Activated CD8-positive, alpha-beta T cell treated with anti-CD3 and anti-CD28 coated beads for 36 hours (primary cell): Measurements from ENCODE around the gene OOEP. TPM values are rescaled to one million over a fixed set of nuclear protein-coding genes. Genes with fewer than 3 reads are reported as not detected.
"Not testable (repeated sequence)": the region's sequence is repeated elsewhere in the genome, so short reads cannot be mapped to it uniquely, and the experiment has no call there.

ENCODE experiments used
- ATAC-seq: fragments of 200-7000 bp; cut with Tn5 transposase; one replicate; pipeline ENCODE4 v1.10.0; 2021; ENCODE audit warnings: mild to moderate bottlenecking, moderate library complexity
- CTCF ChIA-PET: fragments of 350-600 bp; sonication (Branson Sonifier 250); formaldehyde crosslinking; loops from one replicate; lab custom pipeline; 2021; ENCODE audit warnings: antibody characterized with exemption; lab: Charles Lee
- POLR2A ChIA-PET: fragments of 350-600 bp; sonication (Branson Sonifier 250); formaldehyde crosslinking; loops from one replicate; lab custom pipeline; 2021; ENCODE audit warnings: antibody characterized with exemption; lab: Charles Lee
- DNase-seq: peaks from one replicate; pipeline ENCODE4 v3.0.0-alpha.2; 2020
- H3K27ac Mint-ChIP-seq: one replicate; pipeline ENCODE4 v1.8.0; 2021; ENCODE audit warnings: mild to moderate bottlenecking, mixed read lengths
- H3K27me3 Mint-ChIP-seq: one replicate; pipeline ENCODE4 v1.8.0; 2021; ENCODE audit warnings: mixed read lengths
- H3K36me3 Mint-ChIP-seq: one replicate; pipeline ENCODE4 v1.8.0; 2021; ENCODE audit warnings: low read depth, mixed read lengths
- H3K4me1 Mint-ChIP-seq: one replicate; pipeline ENCODE4 v1.8.0; 2021; ENCODE audit warnings: low read depth, mixed read lengths
- H3K4me3 Mint-ChIP-seq: one replicate; pipeline ENCODE4 v1.8.0; 2021; ENCODE audit warnings: mild to moderate bottlenecking, moderate library complexity, mixed read lengths
- H3K9me3 Mint-ChIP-seq: one replicate; pipeline ENCODE4 v1.8.0; 2021; ENCODE audit warnings: mixed read lengths
- intact Hi-C: fragments of 100-400 bp; cut with micrococcal nuclease; formaldehyde crosslinking; loops from one replicate; pipeline ENCODE4 v1.10.0; 2022
- total RNA-seq, 2 experiments: library from RNA; stranded (reverse); gene quantifications; one replicate each; pipeline ENCODE4 v1.2.3, GENCODE V29; 2021
- TF ChIP-seq, protein P1 (sequence below): fragments of 200-600 bp; IDR thresholded peaks from one replicate; pipeline ENCODE4 v1.8.0; 2022; ENCODE audit warnings: antibody characterized with exemption, mild to moderate bottlenecking

Gene OOEP
- total RNA-seq, 2 experiments from 2014 or later: not detected

- ChIA-PET CTCF (interaction anchor here (1.1 to 2.4 kb wide), 2 partner anchors 60 to 64 kb away, joined by 3 to 11 read pairs; no protein-coding TSS in a partner anchor), POLR2A (interaction anchor here (0.6 kb wide), 1 partner anchor 107 kb away, joined by 3 read pairs; no protein-coding TSS in a partner anchor)
- Mint-ChIP-seq H3K27ac (no peak overlapping the region), H3K27me3 (peaks cover 5% of the 10 kb centered on the region), H3K36me3 (no peaks in the 10 kb centered on the region), H3K4me1 (peaks cover 14% of the 10 kb centered on the region), H3K4me3 (no peak overlapping the region), H3K9me3 (no peaks in the 10 kb centered on the region)
- TF ChIP-seq, protein P1, sequence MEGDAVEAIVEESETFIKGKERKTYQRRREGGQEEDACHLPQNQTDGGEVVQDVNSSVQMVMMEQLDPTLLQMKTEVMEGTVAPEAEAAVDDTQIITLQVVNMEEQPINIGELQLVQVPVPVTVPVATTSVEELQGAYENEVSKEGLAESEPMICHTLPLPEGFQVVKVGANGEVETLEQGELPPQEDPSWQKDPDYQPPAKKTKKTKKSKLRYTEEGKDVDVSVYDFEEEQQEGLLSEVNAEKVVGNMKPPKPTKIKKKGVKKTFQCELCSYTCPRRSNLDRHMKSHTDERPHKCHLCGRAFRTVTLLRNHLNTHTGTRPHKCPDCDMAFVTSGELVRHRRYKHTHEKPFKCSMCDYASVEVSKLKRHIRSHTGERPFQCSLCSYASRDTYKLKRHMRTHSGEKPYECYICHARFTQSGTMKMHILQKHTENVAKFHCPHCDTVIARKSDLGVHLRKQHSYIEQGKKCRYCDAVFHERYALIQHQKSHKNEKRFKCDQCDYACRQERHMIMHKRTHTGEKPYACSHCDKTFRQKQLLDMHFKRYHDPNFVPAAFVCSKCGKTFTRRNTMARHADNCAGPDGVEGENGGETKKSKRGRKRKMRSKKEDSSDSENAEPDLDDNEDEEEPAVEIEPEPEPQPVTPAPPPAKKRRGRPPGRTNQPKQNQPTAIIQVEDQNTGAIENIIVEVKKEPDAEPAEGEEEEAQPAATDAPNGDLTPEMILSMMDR: no peak
- ATAC-seq (no peak), DNase-seq (no peak)
- intact Hi-C loops: no loop called here
Measured at GRCh38 chr6:73389854-73390253, 20.2 kb upstream of the OOEP start.

DNA sequence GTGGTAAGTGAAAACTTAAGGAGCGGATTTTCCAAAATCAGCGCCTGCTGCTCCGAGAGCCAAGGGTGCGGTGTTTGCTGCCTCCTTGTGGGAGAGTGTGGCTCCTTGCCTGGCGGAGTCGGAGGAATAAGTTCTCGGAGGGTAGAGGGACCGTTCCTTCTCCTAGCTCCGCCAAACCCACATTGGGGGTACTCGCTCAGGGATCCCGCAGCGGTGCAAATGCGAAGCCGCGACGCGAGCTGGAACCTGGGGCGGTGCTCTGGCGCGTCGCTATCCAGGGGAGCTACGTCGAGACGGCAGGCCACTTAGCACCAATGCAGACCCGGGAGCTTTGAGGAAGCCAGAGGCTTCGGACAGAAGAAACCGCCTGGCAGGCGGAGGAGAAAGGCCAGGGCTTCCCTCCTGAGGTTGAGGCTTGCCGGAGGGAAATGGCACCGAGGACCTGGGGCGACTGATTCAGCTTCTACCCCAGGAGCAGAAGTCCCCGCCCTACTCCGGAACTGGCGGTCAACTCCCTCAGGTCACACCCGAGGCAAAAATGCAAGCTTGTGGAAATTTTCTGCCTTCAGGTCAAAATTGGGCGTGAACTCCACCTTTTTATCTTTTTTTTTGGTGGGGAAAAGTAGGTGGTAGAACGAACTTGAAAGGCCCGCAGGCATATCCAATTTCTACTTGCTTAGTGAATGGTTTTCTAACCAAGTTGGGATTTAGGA lies 19.3 kb upstream of the OOEP start:
- TF ChIP-seq, protein P1: peak; percentile 51
- intact Hi-C loops: no loop called here
- ATAC-seq (peak; percentile 90), DNase-seq (peak; percentile 76)
- Mint-ChIP-seq H3K9me3 (no peaks in the 10 kb centered on the region), H3K4me3 (peak overlapping the region; percentile 75), H3K27ac (peak overlapping the region; percentile 57), H3K4me1 (peaks cover 14% of the 10 kb centered on the region), H3K27me3 (peaks cover 5% of the 10 kb centered on the region), H3K36me3 (no peaks in the 10 kb centered on the region)
- ChIA-PET POLR2A (interaction anchor here (0.7 to 1.2 kb wide), 2 partner anchors 63 to 432 kb away, joined by 3 read pairs; partner anchors contain the start of gene CGAS), CTCF (interaction anchor here (0.7 to 2.4 kb wide), 13 partner anchors 12 to 264 kb away, joined by 3 to 11 read pairs (median 3); no protein-coding TSS in a partner anchor)

DNA sequence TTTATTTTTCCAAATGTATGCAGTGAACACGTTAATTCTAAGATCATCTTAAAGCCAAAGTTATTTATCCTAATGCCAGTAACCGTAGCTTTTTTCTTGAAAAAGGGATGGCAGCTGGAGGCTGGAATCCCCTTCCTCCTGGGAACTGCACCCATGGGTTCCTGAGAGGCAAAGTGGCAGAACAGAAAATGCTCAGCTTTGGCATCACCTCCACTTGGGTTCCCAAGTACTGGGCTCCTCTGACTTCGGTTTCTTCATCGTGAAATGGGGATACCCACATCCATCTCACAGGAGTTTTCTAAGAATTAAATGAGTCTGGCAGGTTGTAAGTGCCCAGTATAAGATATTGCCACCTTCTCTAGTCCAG lies 18.7 kb upstream of the OOEP start:
- Mint-ChIP-seq H3K36me3 (no peaks in the 10 kb centered on the region), H3K27me3 (peaks cover 5% of the 10 kb centered on the region), H3K9me3 (no peaks in the 10 kb centered on the region), H3K4me3 (peak overlapping the region; percentile 75), H3K27ac (no peak overlapping the region), H3K4me1 (peaks cover 14% of the 10 kb centered on the region)
- ATAC-seq (no peak), DNase-seq (no peak)
- TF ChIP-seq, protein P1: no peak
- ChIA-PET POLR2A (interaction anchor here (1.2 kb wide), 1 partner anchor 64 kb away, joined by 3 read pairs; the partner anchor contains the start of gene CGAS), CTCF (interaction anchor here (0.8 to 2.4 kb wide), 8 partner anchors 11 to 265 kb away, joined by 3 to 11 read pairs (median 5); no protein-coding TSS in a partner anchor)
- intact Hi-C loops: no loop called here

- intact Hi-C loops: no loop called here
- POLR2A ChIA-PET: no interaction called here
Measured at GRCh38 chr6:73382462-73383113, 12.9 kb upstream of the OOEP start.

DNA sequence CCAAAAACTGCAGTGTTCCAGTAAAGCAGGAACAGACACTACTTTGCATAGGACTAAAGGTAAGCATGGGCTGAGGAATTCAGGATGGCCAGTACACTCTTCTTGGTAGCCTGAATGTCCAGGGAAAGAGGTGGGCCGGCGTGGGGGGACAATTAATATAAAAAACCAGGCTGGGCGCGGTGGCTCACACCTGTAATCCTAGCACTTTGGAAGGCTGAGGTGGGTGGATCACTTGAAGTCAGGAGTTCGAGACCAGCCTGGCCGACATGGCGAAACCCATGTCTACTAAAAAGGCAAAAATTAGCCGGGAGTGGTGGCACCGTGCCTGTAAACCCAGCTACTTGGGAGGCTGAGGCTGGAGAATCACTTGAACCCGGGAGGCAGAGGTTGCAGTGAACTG lies 11.8 kb upstream of the OOEP start:
- H3K36me3 Mint-ChIP-seq, H3K9me3 Mint-ChIP-seq, CTCF ChIA-PET, H3K27ac Mint-ChIP-seq, H3K4me3 Mint-ChIP-seq, ATAC-seq, H3K27me3 Mint-ChIP-seq, intact Hi-C loops, DNase-seq, H3K4me1 Mint-ChIP-seq: not testable (repeated sequence)
- POLR2A ChIA-PET: interaction anchor here (0.9 kb wide), 1 partner anchor 12 kb away, joined by 3 read pairs; no protein-coding TSS in a partner anchor

More at GRCh38 chr6:73382462-73383113, 12.9 kb upstream of the OOEP start:
- Mint-ChIP-seq H3K27ac (no peak overlapping the region), H3K4me3 (no peak overlapping the region), H3K27me3 (no peaks in the 10 kb centered on the region), H3K36me3 (no peaks in the 10 kb centered on the region), H3K4me1 (no peaks in the 10 kb centered on the region), H3K9me3 (no peaks in the 10 kb centered on the region)
- CTCF ChIA-PET: no interaction called here
- TF ChIP-seq, protein P1: no peak
- no peak for DNase-seq
- no peak for ATAC-seq
